NOMO-1 treated with dmso at 0.1 percent for 144 hours (cell line): Measurements from ENCODE around the gene EEF1AKMT4.

Experiments
- DNase-seq: peaks from one replicate; lab custom pipeline; 2025; ENCODE audit not compliant: unreplicated experiment; lab: John Stamatoyannopoulos, UW

The EEF1AKMT4 gene

DNA sequence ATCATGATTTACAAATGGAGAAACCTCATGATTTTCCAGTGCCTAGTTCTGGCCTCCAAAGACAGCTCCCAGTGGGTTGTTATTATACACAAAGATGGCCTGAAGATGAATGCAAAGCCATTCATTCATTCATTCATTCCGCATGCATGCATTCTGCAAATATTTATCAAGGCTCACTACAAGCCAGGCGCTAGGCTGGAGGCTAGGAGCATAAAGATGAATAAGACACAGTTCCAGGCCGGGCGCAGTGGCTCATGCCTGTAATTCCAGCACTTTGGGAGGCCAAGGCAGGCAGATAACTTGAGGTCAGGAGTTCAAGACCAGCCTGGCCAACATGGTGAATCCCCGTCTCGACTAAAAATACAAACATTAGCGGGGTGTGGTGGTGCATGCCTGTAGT is 47.1 kb downstream of the EEF1AKMT4 start:
- no peak for DNase-seq

DNA sequence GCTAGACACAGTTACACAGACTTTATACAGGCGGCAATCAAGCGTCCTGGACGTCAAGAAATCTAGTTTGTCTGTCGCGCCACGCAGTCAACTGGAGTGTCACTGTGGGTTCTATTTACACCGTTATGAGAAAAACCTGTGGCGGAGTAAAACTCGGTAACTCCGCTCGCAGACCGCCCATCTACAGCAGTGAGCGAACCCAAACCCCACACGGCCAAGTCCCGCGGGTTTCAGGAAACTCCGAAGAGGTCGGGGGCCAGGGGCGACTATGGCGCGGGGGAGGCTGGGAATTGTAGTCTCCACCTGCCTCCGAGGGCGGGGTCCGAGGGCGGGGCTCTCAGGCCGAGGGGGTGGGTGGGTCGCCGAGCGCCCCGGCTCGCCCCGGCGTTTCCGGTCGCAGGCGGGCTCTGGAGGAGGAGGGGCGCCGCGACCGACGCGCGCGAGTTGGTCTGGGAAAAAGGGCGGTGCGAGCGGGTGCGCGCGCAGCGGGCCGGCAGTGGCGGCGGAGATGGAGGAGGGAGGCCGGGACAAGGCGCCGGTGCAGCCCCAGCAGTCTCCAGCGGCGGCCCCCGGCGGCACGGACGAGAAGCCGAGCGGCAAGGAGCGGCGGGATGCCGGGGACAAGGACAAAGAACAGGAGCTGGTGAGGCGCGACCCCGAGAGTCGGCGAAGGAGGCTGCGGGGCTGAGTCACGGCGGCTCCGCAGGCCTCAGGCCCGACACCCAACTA is 49.5 kb downstream of the EEF1AKMT4 start, which contains the start of gene PSMD2:
Gene PSMD2, plus strand, starts transcription at position 483 of the 729 bp plus-strand sequence. Its CDS starts 26 bp downstream, at position 509.
- peak; percentile 98 for DNase-seq

GRCh38 chr3:184299488-184300377 is 50.3 kb downstream of the EEF1AKMT4 start:
- DNase-seq = no peak

DNA sequence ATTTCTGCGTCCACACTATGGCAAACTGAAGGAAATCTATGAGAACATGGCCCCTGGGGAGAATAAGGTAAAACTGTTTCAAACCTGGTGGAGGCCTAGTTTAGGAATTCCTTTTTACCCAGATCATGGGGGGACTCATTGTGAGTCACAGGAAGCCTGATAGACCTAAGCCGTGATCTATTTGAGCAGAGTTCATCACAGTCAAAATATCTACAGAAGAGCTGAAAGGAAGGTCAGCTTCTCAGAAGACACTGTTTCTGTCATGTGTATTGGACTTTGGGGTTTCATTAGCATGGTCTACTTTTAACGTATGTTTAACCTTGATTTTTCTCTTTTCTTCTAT is 50.9 kb downstream of the EEF1AKMT4 start:
- DNase-seq = no peak

DNA sequence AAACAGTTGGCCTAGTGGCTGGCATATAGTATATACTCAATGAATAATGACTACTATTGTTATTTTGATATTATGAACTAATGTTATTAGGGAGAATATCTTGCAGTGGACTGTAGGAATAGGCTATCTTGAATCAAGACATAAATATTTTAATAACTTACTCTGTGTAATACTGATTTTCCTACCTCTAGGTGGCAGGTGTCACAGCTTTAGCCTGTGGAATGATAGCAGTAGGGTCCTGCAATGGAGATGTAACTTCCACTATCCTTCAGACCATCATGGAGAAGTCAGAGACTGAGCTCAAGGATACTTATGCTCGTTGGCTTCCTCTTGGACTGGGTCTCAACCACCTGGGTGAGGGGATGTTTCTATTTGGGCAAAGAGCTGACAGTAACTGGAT is 56.1 kb downstream of the EEF1AKMT4 start:
- no peak for DNase-seq

DNA sequence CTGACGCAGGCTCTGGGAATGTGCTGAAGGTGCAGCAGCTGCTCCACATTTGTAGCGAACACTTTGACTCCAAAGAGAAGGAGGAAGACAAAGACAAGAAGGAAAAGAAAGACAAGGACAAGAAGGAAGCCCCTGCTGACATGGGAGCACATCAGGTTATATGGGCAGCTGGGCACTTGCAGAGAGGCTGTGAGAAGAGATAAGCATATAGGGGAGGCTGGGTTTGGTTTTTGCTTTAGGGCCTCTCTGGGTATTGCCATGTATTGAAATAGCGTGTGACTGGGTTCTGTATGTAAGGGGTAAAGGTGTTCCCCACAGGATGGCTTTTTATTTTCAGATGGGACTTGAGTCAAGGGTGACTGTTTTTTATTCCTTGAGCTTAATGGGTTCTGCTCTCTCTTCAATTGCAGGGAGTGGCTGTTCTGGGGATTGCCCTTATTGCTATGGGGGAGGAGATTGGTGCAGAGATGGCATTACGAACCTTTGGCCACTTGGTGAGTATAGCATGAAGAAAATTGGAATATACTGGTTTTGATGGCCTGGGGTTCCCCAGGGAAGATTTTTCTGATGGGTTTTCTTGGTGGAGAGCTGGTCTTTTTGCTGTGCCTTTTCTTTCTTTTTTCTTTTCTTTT is 57.0 kb downstream of the EEF1AKMT4 start:
- no peak for DNase-seq

DNA sequence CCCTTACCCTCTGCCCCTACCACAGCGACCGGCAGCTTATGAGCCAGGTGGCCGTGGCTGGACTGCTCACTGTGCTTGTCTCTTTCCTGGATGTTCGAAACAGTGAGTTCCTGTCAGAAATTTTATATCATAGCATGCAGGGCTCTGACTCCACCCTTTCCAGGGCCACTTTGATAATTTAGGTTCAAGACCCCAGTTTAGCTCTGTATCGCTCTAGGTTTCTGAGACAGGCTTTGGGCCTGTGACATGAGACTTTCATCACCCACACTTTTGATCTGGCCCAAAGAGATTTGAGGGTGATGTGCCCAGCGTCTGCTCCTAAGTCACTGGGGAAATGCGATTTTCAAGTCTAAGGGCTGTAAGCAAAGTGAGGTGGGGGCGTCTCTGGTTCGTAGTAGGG is 58.4 kb downstream of the EEF1AKMT4 start:
- no peak for DNase-seq
